ENCODE data around the gene ARID1B. TPM values are rescaled to one million over a fixed set of nuclear protein-coding genes. Genes with fewer than 3 reads are reported as not detected.

Gene ARID1B
- total and polyA plus RNA-seq, 9 of the 15 experiments (the other 6 are each of a cell fraction or from before 2014, with no cell fraction given): 12.5 to 50.5 (median 25.8) TPM

DNA sequence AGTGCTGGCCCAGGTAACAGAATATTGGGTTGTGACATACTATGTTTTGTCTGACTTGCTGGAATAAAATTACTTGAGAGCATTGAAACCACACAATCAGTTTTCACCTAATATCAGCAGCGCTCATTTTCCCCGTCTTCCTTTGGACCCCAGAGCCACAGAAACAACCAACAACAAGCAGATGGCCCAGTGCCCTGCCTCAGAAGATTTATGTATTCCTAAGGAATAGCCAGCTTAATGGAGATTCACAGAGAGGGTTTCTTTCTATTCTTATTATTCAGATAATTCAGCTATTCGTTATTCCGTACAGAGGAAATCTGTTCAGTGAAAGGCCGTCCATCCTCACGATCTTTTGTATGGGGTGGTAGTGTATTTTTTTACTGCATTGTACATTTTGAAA, 391.3 kb downstream of the ARID1B start:
- in situ Hi-C loops (cut with MboI) (no loop called here), intact Hi-C loops (cut with micrococcal nuclease) (no loop called here)
- no TSS peak for BruUV-seq (replicated peaks)
- Histone ChIP-seq H3K9me3 (replicated peaks; ENCODE audit: control insufficient read depth, insufficient read depth, low read depth, low read length) (no peaks in the 10 kb centered on the region), H3K27ac (ENCODE audit: extremely low read depth, low read depth, low read length) (no peak overlapping the region), H3K27me3 (ENCODE audit: control insufficient read depth in 2 of 2, insufficient read depth in 2 of 2, low read length in 2 of 2) (no peaks in the 10 kb centered on the region; a peak in 1 of 5 replicates), H3K36me3 (ENCODE audit: control insufficient read depth, insufficient read depth, low read length) (peaks cover 23% of the 10 kb centered on the region; the same call in 2 of the 3 replicates), H3K4me1 (replicated peaks in 1 of 2; ENCODE audit: control insufficient read depth in 2 of 2, insufficient read depth in 2 of 2, low read length in 2 of 2) (0 out of 5 replicates have a peak, but pooled peaks cover 0 to 3% of the 10 kb centered on the region in 2 experiments), H3K9ac (ENCODE audit: insufficient read depth in 1 of 2, low read depth in 2 of 2, low read length in 2 of 2) (no peak overlapping the region), H4K20me1 (replicated peaks; ENCODE audit: control insufficient read depth, insufficient read depth, low read length) (no peaks in the 10 kb centered on the region), H3K4me3 (no peak overlapping the region), H2AFZ (ENCODE audit: low read depth, low read length) (no peak overlapping the region), H3K9me1 (ENCODE audit: control insufficient read depth, insufficient read depth, low read length) (no peaks in the 10 kb centered on the region), H3K4me2 (ENCODE audit: insufficient read depth, low read length) (no peak overlapping the region), H3K79me2 (ENCODE audit: control insufficient read depth, insufficient read depth, low read length) (no peaks in the 10 kb centered on the region)
- POLR2A ChIA-PET: no interaction called here
- ATAC-seq (no peak), FAIRE-seq (no peak), DNase-seq (ENCODE audit: extremely low read depth in 1 of 4, low spot score in 3 of 4) (no peak)
- 90% methylated on average over 6 of the region's 6 CpGs for WGBS (ENCODE audit: insufficient coverage, low coverage, missing lambda C conversion rate)
- CTCF ChIA-PET (ENCODE audit: low intra/inter-chr PET ratio): no interaction called here
- TF ChIP-seq, protein P1, sequence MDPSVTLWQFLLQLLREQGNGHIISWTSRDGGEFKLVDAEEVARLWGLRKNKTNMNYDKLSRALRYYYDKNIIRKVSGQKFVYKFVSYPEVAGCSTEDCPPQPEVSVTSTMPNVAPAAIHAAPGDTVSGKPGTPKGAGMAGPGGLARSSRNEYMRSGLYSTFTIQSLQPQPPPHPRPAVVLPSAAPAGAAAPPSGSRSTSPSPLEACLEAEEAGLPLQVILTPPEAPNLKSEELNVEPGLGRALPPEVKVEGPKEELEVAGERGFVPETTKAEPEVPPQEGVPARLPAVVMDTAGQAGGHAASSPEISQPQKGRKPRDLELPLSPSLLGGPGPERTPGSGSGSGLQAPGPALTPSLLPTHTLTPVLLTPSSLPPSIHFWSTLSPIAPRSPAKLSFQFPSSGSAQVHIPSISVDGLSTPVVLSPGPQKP (CRISPR knock-in tag; IDR thresholded peaks at IDR 0.05): no peak
- TF ChIP-seq, protein P2, sequence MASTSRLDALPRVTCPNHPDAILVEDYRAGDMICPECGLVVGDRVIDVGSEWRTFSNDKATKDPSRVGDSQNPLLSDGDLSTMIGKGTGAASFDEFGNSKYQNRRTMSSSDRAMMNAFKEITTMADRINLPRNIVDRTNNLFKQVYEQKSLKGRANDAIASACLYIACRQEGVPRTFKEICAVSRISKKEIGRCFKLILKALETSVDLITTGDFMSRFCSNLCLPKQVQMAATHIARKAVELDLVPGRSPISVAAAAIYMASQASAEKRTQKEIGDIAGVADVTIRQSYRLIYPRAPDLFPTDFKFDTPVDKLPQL (IDR thresholded peaks at IDR 0.05; ENCODE audit: extremely low read depth, insufficient read length): no peak
- TF ChIP-seq ZBTB7A (IDR thresholded peaks at IDR 0.05; ENCODE audit: borderline replicate concordance, control insufficient read depth, low read depth, low read length): no peak
